Dermis microvascular lymphatic vessel endothelial cell (primary cell): ENCODE measurements around the gene SLC22A12. TPM values are rescaled to one million over a fixed set of nuclear protein-coding genes. Genes with fewer than 3 reads are reported as not detected.

Experiments
- DNase-seq, 2 donors: peaks; one replicate each; pipeline versions ENCODE4 v3.0.0 to v3.0.0-alpha.2; 2010; ENCODE audit warnings: low read depth in 2 of 2
- total RNA-seq: library from RNA; depleted of rRNA; stranded (reverse); fragments of >200 nt; gene quantifications from 2 replicates; pipeline ENCODE4 v1.2.1, GENCODE V29; 2014

Gene SLC22A12
- total RNA-seq, 1 donor from 2014 or later = not detected

GRCh38 chr11:64604458-64605243 is 13.6 kb downstream of the SLC22A12 start:
- DNase-seq = no peak

DNA sequence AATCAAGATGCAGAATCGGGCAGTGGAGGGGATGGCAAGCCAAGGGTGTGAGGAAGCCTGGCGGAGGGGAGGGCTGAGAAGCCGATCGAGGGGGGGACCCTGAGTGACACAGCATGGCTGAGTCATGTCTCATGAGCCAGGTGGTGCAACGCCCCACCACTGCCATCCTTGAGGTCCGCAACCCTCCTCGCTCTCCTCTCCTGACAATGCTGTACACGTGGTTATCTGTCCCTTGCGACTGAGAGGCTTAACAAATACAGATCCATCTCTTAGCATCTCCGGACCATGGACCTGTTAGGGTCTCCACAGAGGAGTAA is 14.2 kb downstream of the SLC22A12 start:
- DNase-seq = no peak

- DNase-seq = no peak
Observed at GRCh38 chr11:64605656-64606585, 14.9 kb downstream of the SLC22A12 start.

DNA sequence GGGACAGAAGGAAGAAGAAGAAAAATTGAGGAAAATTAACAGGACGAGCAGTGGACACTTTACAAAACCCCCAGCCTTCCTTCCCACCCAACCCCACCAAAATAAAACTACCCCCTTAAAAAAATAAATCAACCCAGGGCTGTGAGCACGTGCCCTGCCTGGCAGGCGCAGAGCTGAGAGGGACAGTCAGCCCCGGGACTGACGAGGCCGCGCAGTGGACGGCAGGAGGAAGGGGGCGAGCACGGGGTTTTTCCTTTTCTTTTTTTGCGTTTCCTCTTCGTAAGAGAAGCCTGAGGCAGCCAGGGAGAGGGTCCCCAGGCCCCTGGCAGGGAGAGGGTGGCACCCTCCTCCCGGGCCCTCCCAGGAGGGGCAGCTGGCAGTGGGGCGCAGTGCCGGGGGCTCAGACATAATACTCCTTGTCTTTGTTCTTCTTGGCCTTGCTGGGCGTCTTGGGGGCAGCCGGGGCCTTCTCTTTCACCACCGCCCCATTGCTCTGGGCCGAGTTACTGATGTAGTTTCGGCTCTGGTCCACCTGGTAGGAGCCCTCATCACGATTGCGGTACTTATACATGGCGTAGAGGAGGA is 15.9 kb downstream of the SLC22A12 start:
- DNase-seq = no peak

GRCh38 chr11:64607381-64607985 is 16.5 kb downstream of the SLC22A12 start:
- no peak for DNase-seq

DNA sequence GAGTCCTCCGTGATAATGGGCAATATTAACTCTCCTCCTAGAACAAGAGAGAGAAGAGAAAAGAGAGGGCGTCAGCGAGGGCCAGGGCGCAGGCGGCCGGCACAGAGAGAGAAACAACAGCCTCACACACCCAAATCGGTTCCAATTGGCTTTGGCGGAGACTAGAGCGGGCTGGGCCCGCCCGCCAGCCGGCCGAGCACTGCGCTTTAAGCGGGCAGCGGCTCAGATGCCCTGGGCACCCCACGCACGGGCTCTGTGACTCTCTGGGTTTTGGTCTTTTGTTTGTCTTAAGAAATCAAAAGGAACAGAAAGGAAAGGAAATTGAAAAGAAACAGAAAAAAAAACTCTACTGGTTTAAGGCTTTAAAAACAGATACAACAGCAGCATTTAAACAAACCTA is 17.0 kb downstream of the SLC22A12 start:
- DNase-seq = no peak

DNA sequence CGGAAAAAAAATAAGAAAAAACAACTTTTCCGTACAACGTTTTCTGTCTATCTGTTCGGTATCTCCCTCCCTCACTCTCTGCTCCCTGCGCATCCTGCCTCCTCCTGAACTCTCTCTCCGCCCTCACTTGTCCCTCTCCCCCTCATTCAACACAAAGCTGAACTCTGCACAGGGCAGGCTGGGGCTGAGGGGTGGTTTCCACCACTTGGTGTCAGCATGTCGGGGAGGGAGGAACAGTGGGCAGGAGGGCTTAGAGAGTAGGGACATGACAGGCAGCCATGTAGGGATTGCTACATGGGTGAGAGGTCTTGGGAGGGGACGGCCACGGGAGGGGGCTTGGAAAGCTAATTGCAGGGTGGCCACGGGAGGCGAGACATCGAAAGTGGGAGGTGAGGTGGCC is 17.6 kb downstream of the SLC22A12 start:
- no peak for DNase-seq

DNA sequence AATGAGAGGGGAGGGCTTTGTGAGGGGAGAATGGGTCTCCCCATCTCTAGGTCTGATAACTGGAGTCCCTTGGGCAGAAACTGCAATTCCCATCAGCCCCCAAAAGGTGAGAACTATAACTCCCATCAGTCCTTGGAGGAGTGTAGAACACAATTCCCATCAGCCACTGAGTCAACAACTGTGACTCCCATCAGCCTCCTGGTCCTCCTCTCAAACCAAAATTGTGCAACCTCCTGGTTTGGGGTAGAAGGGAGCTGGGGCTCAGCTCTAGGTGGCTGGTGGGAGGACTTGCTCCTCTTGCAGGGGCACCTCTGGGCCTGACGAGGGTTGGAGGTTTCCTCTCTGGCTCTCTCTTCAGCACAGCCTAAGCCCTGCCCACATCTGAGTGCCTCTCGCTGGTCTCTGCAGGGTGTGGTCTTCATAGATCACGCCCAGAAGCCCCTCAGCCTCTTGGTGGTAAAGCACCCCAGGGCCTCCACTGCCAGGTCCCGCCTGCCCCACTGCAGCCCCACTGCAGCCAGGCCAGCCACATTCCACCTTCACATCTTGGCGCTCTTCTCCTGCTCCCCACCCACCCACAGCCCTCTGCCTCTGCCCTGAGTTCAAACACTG is 18.5 kb downstream of the SLC22A12 start:
- no peak for DNase-seq

GRCh38 chr11:64610596-64610995 is 19.6 kb downstream of the SLC22A12 start:
- no peak for DNase-seq

GRCh38 chr11:64611176-64611575 is 20.2 kb downstream of the SLC22A12 start:
- DNase-seq = no peak

- no peak for DNase-seq
Observed at GRCh38 chr11:64611869-64612646, 21.0 kb downstream of the SLC22A12 start.

- DNase-seq = no peak
Observed at GRCh38 chr11:64613648-64614047, 22.6 kb downstream of the SLC22A12 start.

DNA sequence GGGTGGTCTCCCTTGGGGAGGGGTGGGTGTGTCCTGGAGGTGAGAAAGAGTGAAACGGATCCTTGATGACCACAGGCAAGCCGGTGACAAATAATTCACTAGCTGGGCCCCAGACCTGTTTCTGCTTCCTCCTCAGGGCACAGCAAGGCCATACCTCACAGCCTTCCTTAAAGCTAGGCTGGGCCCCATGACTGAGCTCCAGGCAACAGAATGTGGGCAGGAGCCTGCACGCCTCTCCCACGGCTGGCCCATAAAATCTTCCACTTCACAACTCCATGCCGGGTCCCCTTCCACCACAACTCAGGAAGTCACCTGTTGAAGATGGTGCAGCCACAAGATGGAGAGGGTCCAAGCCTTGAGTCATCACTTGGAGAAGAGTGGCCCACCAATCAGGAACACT is 23.9 kb downstream of the SLC22A12 start:
- no peak for DNase-seq

DNA sequence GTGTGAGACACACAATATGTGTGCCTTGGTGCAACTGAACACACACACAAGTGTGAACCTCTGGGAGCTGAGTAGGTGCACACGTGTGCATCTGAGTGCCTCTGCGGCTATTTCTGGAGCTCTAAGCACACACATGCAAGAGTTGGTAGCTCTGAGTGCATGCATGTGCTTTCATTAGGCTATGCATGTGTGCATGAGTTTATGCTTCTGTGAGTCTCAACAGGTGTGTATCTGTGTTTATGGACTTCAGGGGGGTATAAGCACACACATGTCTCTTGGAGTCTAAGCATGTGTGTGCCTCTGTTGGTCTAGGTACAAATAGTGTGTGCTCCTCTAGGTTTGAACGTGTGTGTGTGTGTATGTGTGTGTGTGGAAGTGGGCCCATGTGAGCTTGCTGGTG is 25.8 kb downstream of the SLC22A12 start:
- no peak for DNase-seq

DNA sequence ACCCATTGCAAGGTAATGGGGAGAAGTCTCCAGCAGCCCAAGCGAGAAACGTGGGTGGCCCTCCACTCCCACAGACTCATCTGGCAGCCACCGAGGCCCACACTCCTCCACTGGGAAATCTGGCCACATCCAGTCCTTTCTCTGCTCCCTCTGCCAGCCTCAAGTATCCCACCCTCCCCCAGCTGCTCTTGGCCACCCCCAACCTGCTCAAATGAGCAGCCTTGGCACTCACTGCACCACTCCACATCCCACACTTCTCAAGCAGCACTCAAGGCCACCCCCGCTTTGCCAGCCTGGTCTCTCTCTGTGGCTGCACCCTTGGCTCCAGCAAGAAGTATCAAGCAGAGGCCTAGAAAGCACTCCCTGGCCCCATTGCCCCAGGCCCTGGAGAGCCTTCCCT is 28.2 kb downstream of the SLC22A12 start:
- no peak for DNase-seq

GRCh38 chr11:64619811-64620380 is 28.9 kb downstream of the SLC22A12 start:
- DNase-seq = peak in 1 of 2 donors; percentile 10

DNA sequence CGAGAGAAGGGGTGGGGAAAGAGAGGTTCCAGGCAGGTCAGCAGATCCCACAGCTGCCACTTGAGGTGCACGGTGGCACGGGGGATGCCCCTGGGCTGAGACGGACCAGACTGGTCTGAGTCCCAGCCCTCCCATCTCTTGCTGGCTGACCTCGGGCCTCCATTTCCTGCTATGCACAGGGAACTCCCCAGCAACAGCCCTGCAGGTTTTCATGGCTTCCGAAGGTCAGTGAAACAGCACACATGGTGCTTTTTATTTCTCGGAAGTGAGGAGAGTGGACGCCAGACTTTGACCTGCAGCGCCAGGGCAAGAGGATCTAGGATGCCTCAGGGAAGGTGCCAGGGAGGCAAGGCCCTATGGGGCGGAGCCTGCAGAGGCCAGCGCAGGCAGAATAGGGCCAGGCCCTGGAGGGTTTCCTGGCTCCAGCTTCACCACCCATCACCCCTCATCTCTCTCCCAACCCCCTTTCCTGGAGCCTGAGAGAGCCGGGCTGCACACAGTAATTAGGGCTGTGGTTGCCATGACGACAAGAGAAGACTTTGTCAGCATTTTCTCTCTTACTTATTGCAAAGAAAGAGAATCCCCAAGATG is 29.5 kb downstream of the SLC22A12 start:
- peak; percentile 5 to 19 for DNase-seq

GRCh38 chr11:64621283-64622019 is 30.4 kb downstream of the SLC22A12 start:
- no peak for DNase-seq

DNA sequence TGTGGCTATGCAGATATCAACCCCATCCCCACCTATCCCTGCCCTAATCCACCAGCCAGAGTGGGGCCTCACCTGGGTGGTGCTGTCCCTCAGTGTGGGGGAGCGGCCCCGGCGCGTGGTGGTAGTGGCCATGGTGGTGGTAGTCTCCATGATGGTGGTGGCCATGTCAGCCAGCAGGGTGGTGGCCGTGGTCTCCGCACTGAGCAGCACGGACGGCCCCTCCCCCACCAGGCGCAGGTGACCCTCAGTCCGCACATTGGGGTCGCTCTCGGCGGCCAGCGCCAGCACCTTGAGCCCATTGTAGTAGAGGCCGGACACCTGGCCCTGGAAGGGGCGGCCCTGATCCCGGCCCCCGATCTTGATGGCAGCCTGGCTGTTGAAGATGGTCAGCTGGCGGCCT is 31.7 kb downstream of the SLC22A12 start:
- no peak for DNase-seq
